Neutrophil (primary cell): ENCODE results near the gene SLC12A4.
"Not testable (repeated sequence)": the region's sequence is repeated elsewhere in the genome, so short reads cannot be mapped to it uniquely, and the experiment has no call there.

Experiments used
- H3K27ac ChIP-seq: fragments of 200-600 bp; sonication (generic); 2 replicates; pipeline ENCODE4 v1.5.1; 2016; ENCODE audit warnings: mild to moderate bottlenecking, moderate library complexity
- H3K27me3 ChIP-seq: fragments of 200-600 bp; sonication (generic); 2 replicates; pipeline ENCODE4 v1.6.0; 2016; ENCODE audit warnings: mild to moderate bottlenecking
- H3K36me3 ChIP-seq: fragments of 200-600 bp; sonication (generic); 2 replicates; pipeline ENCODE4 v1.5.1; 2017
- H3K4me1 ChIP-seq, 2 experiments: fragments of 200-600 bp in 1 of 2; sonication (generic) in 1 of 2; 1 replicate in 1 of 2; 2 replicates in 1 of 2; pipeline versions ENCODE4 v1.5.1 to v1.6.1; 2013 to 2016; ENCODE audit warnings: low read depth in 1 of 2, low read length in 1 of 2, mild to moderate bottlenecking in 1 of 2, moderate library complexity in 1 of 2; ENCODE audit not compliant: control insufficient read depth in 1 of 2, insufficient read depth in 1 of 2
- H3K4me3 ChIP-seq, 2 experiments: fragments of 200-600 bp in 1 of 2; sonication (generic) in 1 of 2; 1 replicate in 1 of 2; 2 replicates in 1 of 2; pipeline ENCODE4 v1.5.1; 2013 to 2016; ENCODE audit warnings: low read depth in 1 of 2, low read length in 1 of 2, mild to moderate bottlenecking in 1 of 2, moderate library complexity in 1 of 2
- H3K9me3 ChIP-seq: fragments of 200-600 bp; sonication (generic); 2 replicates; pipeline ENCODE4 v1.5.1; 2016
- TF ChIP-seq, protein P1 (sequence below): fragments of 200-600 bp; sonication (generic); IDR thresholded peaks from 2 replicates; pipeline ENCODE4 v1.5.1; 2016; ENCODE audit warnings: antibody characterized with exemption

SLC12A4 gene

DNA sequence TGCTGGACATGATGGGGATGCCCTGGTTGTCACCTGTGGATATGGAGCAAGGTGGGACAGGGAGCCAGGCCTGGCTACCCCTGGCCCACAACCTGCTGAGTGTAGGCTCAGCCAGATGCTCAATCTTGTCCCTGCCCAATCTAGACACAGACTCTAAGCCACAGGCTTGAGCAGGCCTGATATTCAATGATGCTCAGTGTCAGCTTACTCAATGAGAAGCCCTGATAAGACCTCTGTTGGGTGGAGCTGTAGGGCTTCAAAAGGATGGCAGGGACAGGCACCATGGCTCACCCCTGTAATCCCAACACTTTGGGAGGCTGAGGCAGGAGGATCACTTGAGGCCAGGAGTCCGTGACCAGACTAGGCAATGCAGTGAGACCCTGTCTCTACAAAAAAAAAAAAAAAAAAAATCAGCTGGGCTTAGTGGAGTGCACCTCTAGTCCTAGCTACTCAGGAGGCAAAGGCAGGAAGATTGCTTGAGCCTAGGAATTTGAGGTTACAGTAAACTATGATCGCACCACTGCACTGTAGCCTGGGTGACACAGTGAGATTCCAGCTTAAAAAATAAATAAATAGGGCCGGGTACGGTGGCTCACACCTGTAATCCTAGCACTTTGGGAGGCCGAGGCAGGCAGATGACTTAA, 27.9 kb downstream of the SLC12A4 start:
- peaks cover 30% of the 10 kb centered on the region for H3K36me3 ChIP-seq
- TF ChIP-seq, protein P1, sequence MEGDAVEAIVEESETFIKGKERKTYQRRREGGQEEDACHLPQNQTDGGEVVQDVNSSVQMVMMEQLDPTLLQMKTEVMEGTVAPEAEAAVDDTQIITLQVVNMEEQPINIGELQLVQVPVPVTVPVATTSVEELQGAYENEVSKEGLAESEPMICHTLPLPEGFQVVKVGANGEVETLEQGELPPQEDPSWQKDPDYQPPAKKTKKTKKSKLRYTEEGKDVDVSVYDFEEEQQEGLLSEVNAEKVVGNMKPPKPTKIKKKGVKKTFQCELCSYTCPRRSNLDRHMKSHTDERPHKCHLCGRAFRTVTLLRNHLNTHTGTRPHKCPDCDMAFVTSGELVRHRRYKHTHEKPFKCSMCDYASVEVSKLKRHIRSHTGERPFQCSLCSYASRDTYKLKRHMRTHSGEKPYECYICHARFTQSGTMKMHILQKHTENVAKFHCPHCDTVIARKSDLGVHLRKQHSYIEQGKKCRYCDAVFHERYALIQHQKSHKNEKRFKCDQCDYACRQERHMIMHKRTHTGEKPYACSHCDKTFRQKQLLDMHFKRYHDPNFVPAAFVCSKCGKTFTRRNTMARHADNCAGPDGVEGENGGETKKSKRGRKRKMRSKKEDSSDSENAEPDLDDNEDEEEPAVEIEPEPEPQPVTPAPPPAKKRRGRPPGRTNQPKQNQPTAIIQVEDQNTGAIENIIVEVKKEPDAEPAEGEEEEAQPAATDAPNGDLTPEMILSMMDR = no peak
- H3K4me3 ChIP-seq = no peak overlapping the region
- H3K4me1 ChIP-seq = peaks cover 15 to 25% of the 10 kb centered on the region in 2 experiments
- H3K9me3 ChIP-seq = no peaks in the 10 kb centered on the region
- H3K27me3 ChIP-seq = no peaks in the 10 kb centered on the region
- H3K27ac ChIP-seq = peak overlapping the region; percentile 46

DNA sequence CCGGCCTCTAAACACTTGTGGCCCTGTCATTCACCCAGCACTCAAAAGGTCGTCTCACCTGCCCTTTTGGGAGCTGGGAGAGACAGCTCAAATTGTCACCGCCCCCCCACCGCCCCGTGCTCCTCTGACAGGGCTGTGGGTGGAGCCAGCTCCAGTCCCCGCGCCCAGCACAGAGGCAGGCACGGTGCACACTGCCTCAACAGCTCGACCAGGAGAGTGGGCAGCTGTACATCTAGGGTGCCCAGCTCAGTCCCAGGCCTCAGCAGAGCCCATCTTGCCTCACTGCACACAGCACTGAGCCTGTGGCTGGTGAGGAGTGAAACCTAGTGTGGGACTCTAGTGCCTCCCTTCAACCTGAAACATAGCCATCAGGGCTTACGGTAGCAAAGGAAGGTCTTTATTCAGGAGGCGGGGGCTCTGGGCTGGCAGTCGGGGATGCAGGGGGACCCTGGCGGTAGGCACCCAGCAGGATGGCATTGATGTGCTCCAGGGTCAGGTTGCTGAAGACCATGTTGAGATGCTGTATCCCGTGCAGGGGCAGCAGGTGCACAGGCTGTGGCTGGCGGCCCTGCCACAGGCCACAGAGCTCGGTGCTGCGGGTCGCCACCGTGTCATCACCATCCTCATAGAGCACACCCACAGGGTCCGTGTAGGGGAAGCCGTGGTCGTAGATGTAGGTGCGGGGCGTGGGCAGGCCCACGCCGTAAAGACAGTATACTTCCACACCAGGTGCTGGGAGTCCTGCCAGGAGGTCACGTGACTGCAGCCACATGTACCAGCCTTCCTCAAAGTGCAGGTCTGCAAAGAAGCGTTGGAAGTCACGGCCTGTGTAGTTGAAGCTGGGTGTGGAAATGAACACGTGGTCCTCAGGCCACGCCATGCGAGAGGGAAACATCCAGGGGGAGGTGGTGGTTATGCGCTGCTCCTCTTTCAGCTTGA, 28.7 kb downstream of the SLC12A4 start:
- H3K9me3 ChIP-seq = no peaks in the 10 kb centered on the region
- TF ChIP-seq, protein P1 = no peak
- no peaks in the 10 kb centered on the region for H3K27me3 ChIP-seq
- H3K36me3 ChIP-seq = peaks cover 30% of the 10 kb centered on the region
- H3K4me1 ChIP-seq = peaks cover 23 to 33% of the 10 kb centered on the region in 2 experiments
- H3K4me3 ChIP-seq = no peak overlapping the region
- H3K27ac ChIP-seq = peak overlapping the region; percentile 46

- H3K4me3 ChIP-seq = peak overlapping the region in 1 of 2 experiments; percentile 89
- peaks cover 31% of the 10 kb centered on the region for H3K36me3 ChIP-seq
- H3K27ac ChIP-seq = peak overlapping the region; percentile 95
- H3K9me3 ChIP-seq, H3K27me3 ChIP-seq: not testable (repeated sequence)
- H3K4me1 ChIP-seq = peaks cover 24 to 34% of the 10 kb centered on the region in 2 experiments
These were observed 30.7 kb downstream of the SLC12A4 start for GRCh38 chr16:67937713-67938112.

DNA sequence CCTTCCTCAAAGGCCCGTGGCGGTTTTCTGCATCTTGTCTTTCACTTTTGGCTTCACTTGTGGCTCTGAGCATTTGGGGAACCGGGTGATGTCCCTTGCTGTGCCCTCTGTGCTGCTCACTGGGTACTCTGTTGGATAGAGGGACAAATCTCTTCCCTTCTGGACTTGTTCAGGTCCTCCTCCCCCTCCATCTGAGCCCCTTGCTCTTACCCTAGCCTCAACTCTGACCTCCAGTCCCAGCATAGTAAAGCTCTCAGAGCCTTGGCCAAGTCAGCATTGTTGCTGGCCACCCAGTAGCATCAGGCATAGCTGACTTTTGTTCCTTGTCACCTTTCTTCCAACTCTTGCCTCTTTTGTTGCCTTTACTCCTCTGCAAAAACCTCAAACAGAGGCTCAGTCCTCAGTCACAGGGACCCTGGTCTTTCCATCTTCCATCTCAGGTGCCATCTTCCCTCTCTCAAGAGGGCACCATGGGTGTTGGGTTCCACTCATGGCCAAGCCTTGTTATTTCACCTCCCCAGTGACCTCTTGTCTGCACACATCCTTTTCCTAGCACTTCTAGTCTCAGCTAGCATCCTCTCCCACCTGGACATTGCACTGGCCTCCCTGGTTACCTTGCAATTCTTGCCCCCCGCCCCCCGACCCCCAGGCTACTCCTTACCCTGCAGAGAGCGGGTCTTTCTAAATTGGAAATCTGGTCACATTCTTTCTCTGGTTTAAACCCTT, 31.4 kb downstream of the SLC12A4 start:
- Histone ChIP-seq H3K4me1 (peaks cover 24 to 34% of the 10 kb centered on the region in 2 experiments), H3K27ac (peak overlapping the region; percentile 95), H3K4me3 (peak overlapping the region; percentile 89 to 94), H3K27me3 (no peaks in the 10 kb centered on the region), H3K9me3 (no peaks in the 10 kb centered on the region), H3K36me3 (peaks cover 32% of the 10 kb centered on the region)
- TF ChIP-seq, protein P1 = peak; percentile 22

DNA sequence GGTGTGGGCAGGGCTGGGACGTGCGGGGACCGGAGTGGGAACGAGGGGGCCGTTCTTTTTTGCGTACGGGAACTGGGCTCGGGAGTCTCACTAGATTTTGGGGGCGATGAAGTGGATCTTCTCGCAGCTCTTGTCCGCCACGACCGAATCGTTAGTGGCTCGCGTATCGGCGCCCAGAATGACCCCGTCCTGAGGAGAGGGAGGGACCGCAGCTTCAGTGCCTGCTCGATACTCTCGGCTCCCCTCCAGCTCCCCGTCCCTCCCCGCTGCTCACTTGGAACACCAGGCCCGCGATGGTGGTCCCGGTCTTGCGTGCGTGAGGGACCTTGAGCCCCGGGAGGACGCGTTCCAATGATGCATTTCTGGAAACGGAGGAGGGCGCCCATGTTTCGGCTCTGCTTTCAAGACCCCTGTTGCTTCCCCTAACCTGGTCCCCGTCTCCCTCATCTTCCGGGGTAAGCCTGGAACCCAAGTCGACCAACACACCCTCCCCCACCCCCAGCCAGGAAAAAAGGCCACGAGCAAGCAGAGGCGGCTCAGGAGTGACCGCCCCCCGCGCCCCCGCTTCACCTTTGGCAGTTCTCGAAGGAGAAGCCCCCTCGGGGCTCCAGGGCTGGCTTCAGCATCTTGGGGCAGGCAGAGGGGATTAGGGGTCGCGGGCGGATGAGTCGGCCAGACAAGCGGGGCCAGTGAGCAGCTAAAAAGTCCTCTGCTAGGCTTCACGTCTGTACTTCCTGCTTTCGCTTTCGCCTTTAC, 32.1 kb downstream of the SLC12A4 start, which contains the start of gene PSMB10:
PSMB10 (minus strand) TSS at position 727 of the 756 bp plus-strand sequence; CDS start at position 626, 101 bp downstream.
- H3K27me3 ChIP-seq = no peaks in the 10 kb centered on the region
- H3K36me3 ChIP-seq = peaks cover 39% of the 10 kb centered on the region
- H3K27ac ChIP-seq = peak within 1 kb of the TSS; percentile 95
- H3K4me3 ChIP-seq = peak within 1 kb of the TSS; percentile 89 to 94
- H3K9me3 ChIP-seq = no peaks in the 10 kb centered on the region
- TF ChIP-seq, protein P1 = no peak
- peaks cover 24 to 34% of the 10 kb centered on the region in 2 experiments for H3K4me1 ChIP-seq
